Measurements from ENCODE around the gene CAPSL.
"Not testable (repeated sequence)": the region's sequence is repeated elsewhere in the genome, so short reads cannot be mapped to it uniquely, and the experiment has no call there.

Gene CAPSL

GRCh38 chr5:35898952-35899660 is 39.3 kb downstream of the CAPSL start:
- no peak for DNase-seq (ENCODE audit: low read depth, low spot score)
- Histone ChIP-seq H3K4me3 (ENCODE audit: insufficient read length, low read depth) (no peak overlapping the region), H3K9ac (ENCODE audit: insufficient read length, low read depth) (no peak overlapping the region), H3K27me3 (ENCODE audit: insufficient read depth, insufficient read length) (no peaks in the 10 kb centered on the region), H3K9me3 (ENCODE audit: insufficient read depth, low read length) (no peaks in the 10 kb centered on the region), H3K36me3 (ENCODE audit: insufficient read depth, insufficient read length, low read length) (no peaks in the 10 kb centered on the region), H3K4me1 (ENCODE audit: insufficient read depth, insufficient read length) (no peaks in the 10 kb centered on the region)
- TF ChIP-seq SUZ12 (IDR thresholded peaks at IDR 0.05; ENCODE audit: extremely low read depth, insufficient read depth, insufficient read length) (no peak), ZNF274 (IDR thresholded peaks at IDR 0.05; ENCODE audit: low read depth, low read length) (no peak), YY1 (IDR thresholded peaks at IDR 0.05; ENCODE audit: insufficient read depth, insufficient read length) (no peak)

- no peak for TF ChIP-seq YY1 (IDR thresholded peaks at IDR 0.05; ENCODE audit: insufficient read depth, insufficient read length)
- no peak for TF ChIP-seq ZNF274 (IDR thresholded peaks at IDR 0.05; ENCODE audit: low read depth, low read length)
- no peak for TF ChIP-seq SUZ12 (IDR thresholded peaks at IDR 0.05; ENCODE audit: extremely low read depth, insufficient read depth, insufficient read length)
- Histone ChIP-seq H3K4me3 (ENCODE audit: insufficient read length, low read depth) (no peak overlapping the region), H3K9me3 (ENCODE audit: insufficient read depth, low read length) (no peaks in the 10 kb centered on the region), H3K27me3 (ENCODE audit: insufficient read depth, insufficient read length) (no peaks in the 10 kb centered on the region), H3K4me1 (ENCODE audit: insufficient read depth, insufficient read length) (no peaks in the 10 kb centered on the region), H3K9ac (ENCODE audit: insufficient read length, low read depth) (no peak overlapping the region), H3K36me3 (ENCODE audit: insufficient read depth, insufficient read length, low read length) (no peaks in the 10 kb centered on the region)
- no peak for DNase-seq (ENCODE audit: low read depth, low spot score)
Observed at GRCh38 chr5:35894131-35894530, 44.3 kb downstream of the CAPSL start.

GRCh38 chr5:35892799-35893198 is 45.6 kb downstream of the CAPSL start:
- not testable (repeated sequence) for H3K27me3 ChIP-seq (ENCODE audit: insufficient read depth, insufficient read length); H3K4me1 ChIP-seq (ENCODE audit: insufficient read depth, insufficient read length); H3K9me3 ChIP-seq (ENCODE audit: insufficient read depth, low read length); H3K36me3 ChIP-seq (ENCODE audit: insufficient read depth, insufficient read length, low read length); DNase-seq (ENCODE audit: low read depth, low spot score); H3K4me3 ChIP-seq (ENCODE audit: insufficient read length, low read depth); H3K9ac ChIP-seq (ENCODE audit: insufficient read length, low read depth)

GRCh38 chr5:35890021-35891020 is 48.1 kb downstream of the CAPSL start:
- DNase-seq (ENCODE audit: low read depth, low spot score) = no peak
- Histone ChIP-seq H3K9me3 (ENCODE audit: insufficient read depth, low read length) (no peaks in the 10 kb centered on the region), H3K4me3 (ENCODE audit: insufficient read length, low read depth) (no peak overlapping the region), H3K27me3 (ENCODE audit: insufficient read depth, insufficient read length) (no peaks in the 10 kb centered on the region), H3K4me1 (ENCODE audit: insufficient read depth, insufficient read length) (no peaks in the 10 kb centered on the region), H3K9ac (ENCODE audit: insufficient read length, low read depth) (no peak overlapping the region), H3K36me3 (ENCODE audit: insufficient read depth, insufficient read length, low read length) (no peaks in the 10 kb centered on the region)
- TF ChIP-seq SUZ12 (IDR thresholded peaks at IDR 0.05; ENCODE audit: extremely low read depth, insufficient read depth, insufficient read length) (no peak), YY1 (IDR thresholded peaks at IDR 0.05; ENCODE audit: insufficient read depth, insufficient read length) (no peak), ZNF274 (IDR thresholded peaks at IDR 0.05; ENCODE audit: low read depth, low read length) (no peak)

GRCh38 chr5:35887321-35888100 is 50.9 kb downstream of the CAPSL start:
- Histone ChIP-seq H3K4me1 (ENCODE audit: insufficient read depth, insufficient read length) (no peaks in the 10 kb centered on the region), H3K9me3 (ENCODE audit: insufficient read depth, low read length) (no peaks in the 10 kb centered on the region), H3K36me3 (ENCODE audit: insufficient read depth, insufficient read length, low read length) (no peaks in the 10 kb centered on the region), H3K9ac (ENCODE audit: insufficient read length, low read depth) (no peak overlapping the region), H3K4me3 (ENCODE audit: insufficient read length, low read depth) (no peak overlapping the region), H3K27me3 (ENCODE audit: insufficient read depth, insufficient read length) (no peaks in the 10 kb centered on the region)
- TF ChIP-seq SUZ12 (IDR thresholded peaks at IDR 0.05; ENCODE audit: extremely low read depth, insufficient read depth, insufficient read length) (no peak), YY1 (IDR thresholded peaks at IDR 0.05; ENCODE audit: insufficient read depth, insufficient read length) (no peak), ZNF274 (IDR thresholded peaks at IDR 0.05; ENCODE audit: low read depth, low read length) (no peak)
- no peak for DNase-seq (ENCODE audit: low read depth, low spot score)

GRCh38 chr5:35886381-35886780 is 52.0 kb downstream of the CAPSL start:
- H3K4me3 ChIP-seq (ENCODE audit: insufficient read length, low read depth) = no peak overlapping the region

More at GRCh38 chr5:35886381-35886780, 52.0 kb downstream of the CAPSL start:
- Histone ChIP-seq H3K9ac (ENCODE audit: insufficient read length, low read depth) (no peak overlapping the region), H3K36me3 (ENCODE audit: insufficient read depth, insufficient read length, low read length) (no peaks in the 10 kb centered on the region), H3K4me1 (ENCODE audit: insufficient read depth, insufficient read length) (no peaks in the 10 kb centered on the region), H3K27me3 (ENCODE audit: insufficient read depth, insufficient read length) (no peaks in the 10 kb centered on the region), H3K9me3 (ENCODE audit: insufficient read depth, low read length) (no peaks in the 10 kb centered on the region)
- TF ChIP-seq SUZ12 (IDR thresholded peaks at IDR 0.05; ENCODE audit: extremely low read depth, insufficient read depth, insufficient read length) (no peak), YY1 (IDR thresholded peaks at IDR 0.05; ENCODE audit: insufficient read depth, insufficient read length) (no peak), ZNF274 (IDR thresholded peaks at IDR 0.05; ENCODE audit: low read depth, low read length) (no peak)
- no peak for DNase-seq (ENCODE audit: low read depth, low spot score)

Measured in NT2/D1 (cell line).